Chondrocyte (in vitro differentiated cells): ENCODE measurements around the gene SGPP1. TPM values are rescaled to one million over a fixed set of nuclear protein-coding genes. Genes with fewer than 3 reads are reported as not detected.

Experiments used
- DNase-seq: peaks from one replicate; pipeline ENCODE4 v3.0.0; 2021; ENCODE audit warnings: mixed read lengths, low spot score
- H3K27ac Mint-ChIP-seq: one replicate; pipeline ENCODE4 v1.8.0; 2021; ENCODE audit warnings: mild to moderate bottlenecking, moderate library complexity, mixed read lengths; ENCODE audit not compliant: unreplicated experiment
- H3K27me3 Mint-ChIP-seq: 2 replicates; pipeline ENCODE4 v1.8.0; 2021; ENCODE audit warnings: low read depth, mixed read lengths
- H3K36me3 Mint-ChIP-seq: 2 replicates; pipeline ENCODE4 v1.8.0; 2021; ENCODE audit warnings: low read depth, mixed read lengths
- H3K4me1 Mint-ChIP-seq: 2 replicates; pipeline ENCODE4 v1.8.0; 2021; ENCODE audit warnings: low read depth, mild to moderate bottlenecking, mixed read lengths
- H3K4me3 Mint-ChIP-seq: one replicate; pipeline ENCODE4 v1.8.0; 2021; ENCODE audit warnings: mild to moderate bottlenecking, moderate library complexity, mixed read lengths; ENCODE audit not compliant: unreplicated experiment
- H3K9me3 Mint-ChIP-seq: 2 replicates; pipeline ENCODE4 v1.8.0; 2021; ENCODE audit warnings: low read depth, mixed read lengths
- CTCF ChIP-seq: fragments of 200-600 bp; sonication (generic); IDR thresholded peaks from 2 replicates; pipeline ENCODE4 v1.5.0; 2021; ENCODE audit warnings: antibody characterized with exemption, mild to moderate bottlenecking, moderate library complexity
- total RNA-seq: library from RNA; stranded (reverse); gene quantifications from 3 replicates; pipeline ENCODE4 v1.2.1, GENCODE V29; 2021

The SGPP1 gene
- total RNA-seq, 1 donor from 2014 or later: 23.3 TPM

GRCh38 chr14:63647696-63648410 lies 80.0 kb downstream of the SGPP1 start:
- Mint-ChIP-seq H3K4me1 (peaks cover 21% of the 10 kb centered on the region), H3K27me3 (no peaks in the 10 kb centered on the region), H3K9me3 (no peaks in the 10 kb centered on the region), H3K4me3 (no peak overlapping the region), H3K27ac (peak overlapping the region; percentile 60), H3K36me3 (no peaks in the 10 kb centered on the region)
- no peak for DNase-seq
- TF ChIP-seq CTCF: no peak

- Mint-ChIP-seq H3K27ac (no peak overlapping the region), H3K4me1 (peaks cover 16% of the 10 kb centered on the region), H3K27me3 (no peaks in the 10 kb centered on the region), H3K36me3 (no peaks in the 10 kb centered on the region), H3K9me3 (no peaks in the 10 kb centered on the region), H3K4me3 (no peak overlapping the region)
- no peak for DNase-seq
- TF ChIP-seq CTCF: no peak
Measured at GRCh38 chr14:63644741-63645140, 83.1 kb downstream of the SGPP1 start.

- DNase-seq: no peak
- Mint-ChIP-seq H3K36me3 (no peaks in the 10 kb centered on the region), H3K27ac (peak overlapping the region; percentile 96), H3K9me3 (no peaks in the 10 kb centered on the region), H3K27me3 (no peaks in the 10 kb centered on the region), H3K4me3 (peak overlapping the region; percentile 97), H3K4me1 (peaks cover 19% of the 10 kb centered on the region)
- TF ChIP-seq CTCF: no peak
Measured at GRCh38 chr14:63642656-63643382, 85.0 kb downstream of the SGPP1 start.

- Mint-ChIP-seq H3K4me1 (peaks cover 13% of the 10 kb centered on the region), H3K4me3 (peak overlapping the region; percentile 97), H3K36me3 (no peaks in the 10 kb centered on the region), H3K27me3 (no peaks in the 10 kb centered on the region), H3K27ac (peak overlapping the region; percentile 96), H3K9me3 (no peaks in the 10 kb centered on the region)
- TF ChIP-seq CTCF: no peak
- no peak for DNase-seq
Measured at GRCh38 chr14:63642229-63642611, 85.6 kb downstream of the SGPP1 start.

GRCh38 chr14:63641473-63642228 lies 86.2 kb downstream of the SGPP1 start, which contains the start of gene WDR89:
Gene WDR89 (minus strand): TSS chr14:63641871. CDS start chr14:63599942, 41,929 bp downstream.
- peak; percentile 99 for DNase-seq
- Mint-ChIP-seq H3K27ac (peak within 1 kb of the TSS; percentile 96), H3K4me1 (peaks cover 13% of the 10 kb centered on the region), H3K9me3 (peaks cover 6% of the 10 kb centered on the region), H3K36me3 (peaks cover 4% of the 10 kb centered on the region), H3K4me3 (peak within 1 kb of the TSS; percentile 97), H3K27me3 (no peaks in the 10 kb centered on the region)
- TF ChIP-seq CTCF: peak; percentile 83
